H1 (cell line): ENCODE data around the gene CRYGA. TPM values are rescaled to one million over a fixed set of nuclear protein-coding genes. Genes with fewer than 3 reads are reported as not detected.

ENCODE experiments used
- CBX8 ChIP-seq: fragments of 300-800, 300-1000 bp; sonication (generic); IDR thresholded peaks from 2 replicates; pipeline ENCODE4 v1.7.1; 2016; ENCODE audit warnings: low read depth, low read length, borderline replicate concordance
- SUZ12 ChIP-seq: fragments of 200-600 bp; sonication (generic); IDR thresholded peaks from 2 replicates; pipeline ENCODE4 v1.6.1; 2012; ENCODE audit warnings: mild to moderate bottlenecking, inconsistent platforms, low read length, moderate library complexity, mixed read lengths
- polyA plus RNA-seq, 7 experiments: library from polyadenylated mRNA; depleted of rRNA in 3 of 7; stranded (reverse) in 5 of 7; unstranded in 2 of 7; fragments of >200 nt in 5 of 7; fragments of 200-250 nt in 2 of 7; gene quantifications; 1 replicate in 5 of 7; 2 replicates in 1 of 7; 4 replicates in 1 of 7; pipeline versions ENCODE4 v1.2.1 to v1.2.3, GENCODE V29; 2011 to 2013; ENCODE audit warnings: missing spikeins in 2 of 7, mixed read lengths in 2 of 7
- total RNA-seq: library from RNA; stranded (reverse); fragmentation: NEBNext Ultra II Directional; extraction: Animal tissue kit (Norgen Biotek cat#: 25700); gene quantifications from 2 replicates; pipeline ENCODE4 v1.2.1, GENCODE V29; 2021

The CRYGA gene
- total and polyA plus RNA-seq, 2 of the 8 experiments (the other 6 are each of a cell fraction or from before 2014, with no cell fraction given), result not detected

GRCh38 chr2:208172125-208172524 is 8.7 kb upstream of the CRYGA start (continued):
- TF ChIP-seq CBX8, result no peak
- TF ChIP-seq SUZ12, result no peak
